GM21381 (cell line): Measurements from ENCODE around the gene ASPSCR1.
A peak's percentile ranks its signal among the peaks of the same experiment; 100 is the strongest.

Source experiments
- ATAC-seq: cut with Tn5 transposase; IDR thresholded peaks from one replicate; pipeline ENCODE4 v1.9.1; 2021; ENCODE audit warnings: mild to moderate bottlenecking, moderate library complexity; ENCODE audit not compliant: unreplicated experiment

Gene ASPSCR1

DNA sequence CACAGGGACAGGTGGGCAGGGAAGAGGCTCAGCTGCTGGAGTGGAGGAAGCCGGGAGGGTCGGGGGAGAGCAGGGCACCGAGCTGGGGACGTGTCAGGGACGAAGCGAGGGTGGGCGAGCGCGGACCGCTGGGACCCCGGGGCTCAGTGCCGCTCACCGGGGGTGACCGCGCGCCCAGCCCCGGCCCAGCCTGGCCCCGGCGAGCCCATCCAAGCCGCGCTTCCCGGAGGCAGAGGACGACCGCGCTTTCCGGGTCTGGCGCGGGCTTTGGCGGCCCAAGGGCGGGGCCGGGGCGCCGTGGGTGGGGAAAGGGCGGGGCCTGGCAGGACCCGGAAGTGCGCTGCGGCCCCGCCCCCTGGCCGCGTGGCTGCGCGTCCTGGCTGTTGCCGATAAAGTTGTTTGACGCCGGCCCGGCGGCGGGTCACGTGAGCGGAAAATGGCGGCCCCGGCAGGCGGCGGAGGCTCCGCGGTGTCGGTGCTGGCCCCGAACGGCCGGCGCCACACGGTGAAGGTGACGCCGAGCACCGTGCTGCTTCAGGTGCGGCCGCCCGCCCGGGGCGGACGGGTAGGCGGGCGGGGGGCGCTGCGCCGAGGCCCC lies at the start of gene ASPSCR1:
Gene ASPSCR1 (plus strand): TSS at position 419 of the 598 bp plus-strand sequence. CDS start 18 bp downstream, at position 437.
- ATAC-seq, result peak; percentile 81

DNA sequence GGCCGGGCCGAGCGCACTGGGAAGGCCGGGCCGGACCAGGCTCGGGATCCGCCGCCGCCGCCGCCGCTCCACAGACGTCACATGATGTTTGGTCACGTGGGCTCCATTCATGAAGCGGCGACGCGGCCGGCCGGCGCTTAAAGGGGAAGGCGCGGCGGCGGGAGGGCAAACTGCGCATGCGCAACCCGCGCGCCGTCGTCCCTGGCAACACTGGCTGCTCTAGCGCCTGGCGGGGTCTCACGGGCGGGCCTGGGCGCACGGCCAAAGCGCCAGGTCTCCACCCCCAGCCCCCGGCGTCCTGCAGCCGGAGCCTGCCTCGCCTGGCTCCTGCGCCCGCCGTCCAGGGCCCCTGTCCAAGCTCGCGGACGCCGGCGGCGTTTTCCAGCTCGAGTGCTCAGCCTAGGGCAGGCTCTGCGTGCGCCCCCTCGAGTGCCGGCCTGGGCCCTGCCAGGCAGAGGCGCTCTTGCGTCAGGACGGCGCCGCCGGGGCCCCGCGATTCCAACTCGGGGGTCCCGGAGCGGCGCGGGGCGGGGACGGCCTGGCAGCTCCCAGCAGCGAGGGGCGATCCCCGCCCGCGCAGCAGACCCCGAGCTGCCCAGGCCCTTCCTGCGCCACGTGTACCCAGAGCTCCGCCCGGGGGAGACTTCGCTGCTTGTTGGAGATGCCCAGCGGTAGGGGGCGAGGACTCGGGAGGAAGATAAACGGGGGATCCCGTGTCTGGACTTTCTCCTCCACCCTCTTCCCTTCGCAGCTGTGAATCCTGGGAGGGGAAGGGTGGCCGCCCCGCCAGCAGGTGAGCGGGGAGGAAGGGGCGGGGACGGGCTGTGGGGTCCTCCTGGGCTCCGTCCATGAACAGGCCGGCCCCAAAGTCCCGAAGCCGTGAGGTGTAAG lies 49.5 kb upstream of the ASPSCR1 start, which contains the start of gene MAFG:
Gene MAFG (minus strand): TSS at position 83 of the 891 bp plus-strand sequence. CDS start 4,550 bp downstream, outside the sequence.
- ATAC-seq, result peak; percentile 59

GRCh38 chr17:81928544-81929252 lies 48.7 kb upstream of the ASPSCR1 start:
- ATAC-seq, result no peak

GRCh38 chr17:81929253-81930141 lies 47.9 kb upstream of the ASPSCR1 start:
- ATAC-seq, result no peak

- ATAC-seq, result no peak
Measured at GRCh38 chr17:81930142-81931125, 47.0 kb upstream of the ASPSCR1 start.

GRCh38 chr17:81931189-81931556 lies 46.3 kb upstream of the ASPSCR1 start:
- no peak for ATAC-seq

GRCh38 chr17:81931557-81932332 lies 45.7 kb upstream of the ASPSCR1 start:
- no peak for ATAC-seq

- no peak for ATAC-seq
Measured at GRCh38 chr17:81932333-81932983, 45.0 kb upstream of the ASPSCR1 start.

- no peak for ATAC-seq
Measured at GRCh38 chr17:81933178-81933699, 44.2 kb upstream of the ASPSCR1 start.

GRCh38 chr17:81934098-81934757 lies 43.2 kb upstream of the ASPSCR1 start:
- ATAC-seq, result no peak

- ATAC-seq, result no peak
Measured at GRCh38 chr17:81934850-81935708, 42.4 kb upstream of the ASPSCR1 start.

- ATAC-seq, result no peak
Measured at GRCh38 chr17:81935709-81936084, 41.7 kb upstream of the ASPSCR1 start.

- ATAC-seq, result no peak
Measured at GRCh38 chr17:81939218-81939617, 38.2 kb upstream of the ASPSCR1 start.

DNA sequence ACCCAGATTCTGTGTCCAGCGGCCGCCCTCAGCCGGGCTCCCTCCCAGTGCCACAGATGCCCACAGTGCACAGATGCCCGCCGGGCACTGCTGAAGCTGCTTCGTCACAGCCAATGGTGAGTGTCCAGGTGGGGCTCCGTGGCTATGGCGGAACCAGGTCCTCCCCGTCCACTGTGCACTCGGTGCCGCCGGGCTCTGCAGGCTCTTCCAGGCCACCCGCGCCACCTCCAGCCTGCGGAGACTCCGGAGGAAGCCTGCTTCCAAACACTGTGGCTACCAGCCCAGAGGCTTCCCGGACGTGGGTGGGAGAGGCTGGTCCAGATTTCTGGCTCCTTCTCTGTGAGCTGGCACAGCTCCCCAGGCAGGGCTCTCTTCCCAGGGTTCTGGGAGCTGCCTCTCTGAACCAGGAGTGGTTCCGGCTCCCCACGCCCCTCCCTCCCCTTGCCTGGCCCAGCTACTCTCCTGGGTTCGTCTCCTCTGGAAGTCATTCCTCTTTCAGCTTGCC lies 37.5 kb upstream of the ASPSCR1 start:
- ATAC-seq, result no peak

GRCh38 chr17:81940538-81941483 lies 36.6 kb upstream of the ASPSCR1 start:
- no peak for ATAC-seq
